GM23248 (cell line): ENCODE measurements around the gene LRP5. TPM values are rescaled to one million over a fixed set of nuclear protein-coding genes. Genes with fewer than 3 reads are reported as not detected.

Experiments used
- DNase-seq: peaks from one replicate; pipeline ENCODE4 v3.0.0-alpha.2; 2015
- H2AFZ ChIP-seq: fragments of 200-600 bp; sonication (generic); 2 replicates; pipeline ENCODE4 v1.6.1; 2016; ENCODE audit warnings: antibody characterized with exemption
- H3F3A ChIP-seq: fragments of 200-600 bp; sonication (generic); 2 replicates; pipeline ENCODE4 v1.6.1; 2016; ENCODE audit warnings: mild to moderate bottlenecking, antibody characterized with exemption, mixed run types; ENCODE audit not compliant: insufficient read depth
- H3K27ac ChIP-seq: fragments of 200-600 bp; sonication (generic); 2 replicates; pipeline ENCODE4 v1.5.1; 2016; ENCODE audit warnings: mild to moderate bottlenecking
- H3K27me3 ChIP-seq: fragments of 200-600 bp; sonication (generic); replicated peaks from 2 replicates; pipeline ENCODE4 v1.6.1; 2016; ENCODE audit warnings: mild to moderate bottlenecking; ENCODE audit not compliant: insufficient read depth
- H3K36me3 ChIP-seq: fragments of 200-600 bp; sonication (generic); 2 replicates; pipeline ENCODE4 v1.6.1; 2016; ENCODE audit warnings: low read depth, mild to moderate bottlenecking
- H3K4me1 ChIP-seq: fragments of 200-600 bp; sonication (generic); 2 replicates; pipeline ENCODE4 v1.6.1; 2016; ENCODE audit warnings: mild to moderate bottlenecking; ENCODE audit not compliant: insufficient read depth
- H3K4me2 ChIP-seq: fragments of 200-600 bp; sonication (generic); one replicate; pipeline ENCODE4 v1.6.1; 2016; ENCODE audit warnings: mild to moderate bottlenecking; ENCODE audit not compliant: unreplicated experiment
- H3K4me3 ChIP-seq: fragments of 200-600 bp; sonication (generic); 2 replicates; pipeline ENCODE4 v1.5.1; 2016; ENCODE audit warnings: mild to moderate bottlenecking
- H3K79me2 ChIP-seq: fragments of 200-600 bp; sonication (generic); 2 replicates; pipeline ENCODE4 v1.6.1; 2016; ENCODE audit warnings: mild to moderate bottlenecking; ENCODE audit not compliant: insufficient read depth
- H3K9ac ChIP-seq: fragments of 200-600 bp; sonication (generic); 2 replicates; pipeline ENCODE4 v1.6.1; 2016; ENCODE audit warnings: mild to moderate bottlenecking
- H3K9me2 ChIP-seq: fragments of 200-600 bp; sonication (generic); 2 replicates; pipeline ENCODE4 v1.6.1; 2016; ENCODE audit warnings: mixed run types, mild to moderate bottlenecking, moderate library complexity; ENCODE audit not compliant: insufficient read depth
- H3K9me3 ChIP-seq: fragments of 200-600 bp; sonication (generic); one replicate; pipeline ENCODE4 v1.6.1; 2017; ENCODE audit warnings: low read depth
- H4K20me1 ChIP-seq: fragments of 200-600 bp; sonication (generic); 2 replicates; pipeline ENCODE4 v1.6.0; 2016; ENCODE audit not compliant: insufficient read depth
- EZH2 ChIP-seq: fragments of 200-600 bp; sonication (generic); IDR thresholded peaks from 2 replicates; pipeline ENCODE4 v1.6.1; 2018; ENCODE audit warnings: antibody characterized with exemption, mild to moderate bottlenecking; ENCODE audit not compliant: insufficient read depth, poor library complexity, severe bottlenecking
- EZH2phosphoT487 ChIP-seq: fragments of 200-600 bp; sonication (generic); IDR thresholded peaks from 2 replicates; pipeline ENCODE4 v1.6.1; 2018; ENCODE audit warnings: antibody characterized with exemption, moderate library complexity, mild to moderate bottlenecking, low read depth; ENCODE audit not compliant: insufficient read depth
- WGBS, 2 experiments: methylation state at CpG; one replicate each; pipeline ENCODE4 v1.1.6; 2015 to 2017; ENCODE audit warnings: low lambda C conversion rate in 2 of 2, low coverage in 1 of 2; ENCODE audit errors: missing lambda C conversion rate in 2 of 2; 5-methylcytosine and 5-hydroxymethylcytosine counted together
- in situ Hi-C: fragments of 300-500 bp; cut with MboI; formaldehyde crosslinking; loops from 2 replicates; pipeline ENCODE4 v1.15.0; 2020
- polyA plus RNA-seq: library from polyadenylated mRNA; unstranded; fragments of >200 nt; fragmentation: Nextera tagmentation; extraction: Ambion mirVana; gene quantifications from 2 replicates; pipeline ENCODE4 v1.2.1, GENCODE V29; 2016
- total RNA-seq: library from RNA; depleted of rRNA; stranded (reverse); fragments of >200 nt; shearing (Covaris generic); gene quantifications from 2 replicates; pipeline ENCODE4 v1.2.3, GENCODE V29; 2014

LRP5 gene
- total and polyA plus RNA-seq, 2 experiments from 2014 or later = 3.0 TPM

DNA sequence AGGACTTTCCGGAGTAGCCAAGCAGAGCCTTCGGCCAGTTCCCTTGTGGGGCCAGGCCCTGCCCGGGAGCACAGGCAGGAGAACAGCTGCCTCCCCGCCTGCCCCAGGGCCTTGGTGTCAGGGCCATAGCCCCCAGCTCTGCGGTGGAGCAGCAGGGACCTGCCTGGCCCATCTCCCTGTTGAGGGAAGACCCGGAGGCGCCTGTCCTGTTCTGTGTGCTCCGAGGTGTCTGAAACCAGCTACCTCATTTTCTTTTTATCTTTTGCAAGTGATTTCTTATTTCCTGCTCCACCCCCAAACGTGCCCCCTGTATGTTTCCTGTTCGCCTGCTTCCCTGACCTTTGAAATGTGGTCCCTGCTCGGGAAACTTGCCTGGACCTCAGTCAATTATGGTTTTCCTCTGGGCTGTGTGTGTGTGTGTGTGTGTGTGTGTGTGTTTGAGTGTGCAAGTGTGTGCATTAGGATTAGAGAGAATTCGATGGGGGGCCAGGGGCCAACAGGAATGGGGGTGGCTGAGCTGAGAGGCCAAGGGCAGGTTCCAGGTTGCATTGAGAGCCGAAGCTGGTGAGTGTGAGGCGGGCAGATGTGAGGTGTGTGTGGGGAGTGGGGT, 19.1 kb downstream of the LRP5 start:
- no peak for DNase-seq
- Histone ChIP-seq H2AFZ (no peak overlapping the region), H3K27me3 (no peaks in the 10 kb centered on the region; the same call in 1 of the 2 replicates), H3K4me2 (no peak overlapping the region), H4K20me1 (no peaks in the 10 kb centered on the region), H3F3A (no peaks in the 10 kb centered on the region), H3K9ac (no peak overlapping the region), H3K9me3 (no peaks in the 10 kb centered on the region), H3K9me2 (no peaks in the 10 kb centered on the region), H3K4me1 (no peaks in the 10 kb centered on the region), H3K4me3 (no peak overlapping the region), H3K79me2 (no peaks in the 10 kb centered on the region), H3K27ac (no peak overlapping the region), H3K36me3 (no peaks in the 10 kb centered on the region)
- in situ Hi-C loops = no loop called here
- 83 to 85% methylated on average over 14 of the region's 14 CpGs for WGBS, 2 experiments
- no peak for TF ChIP-seq EZH2phosphoT487
- TF ChIP-seq EZH2 = no peak

DNA sequence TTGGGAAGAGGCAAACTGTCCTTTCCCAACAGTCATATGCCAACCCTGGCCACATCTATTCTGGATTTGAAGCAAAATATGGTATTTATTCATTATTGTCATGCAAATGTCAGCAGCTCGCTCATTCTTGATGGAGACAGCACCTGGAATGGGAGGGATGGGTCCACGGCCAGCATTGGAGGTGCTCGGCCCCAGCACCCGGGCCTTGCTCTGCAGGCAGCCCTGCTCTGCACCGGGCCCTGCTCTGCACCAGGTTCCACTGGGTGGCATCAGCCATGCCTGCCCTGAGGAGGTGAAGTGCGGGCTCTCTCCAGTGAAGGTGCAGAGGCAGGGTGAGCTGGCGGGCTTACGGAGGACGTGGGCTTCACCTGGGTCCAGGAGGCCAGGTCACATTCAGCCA, 19.8 kb downstream of the LRP5 start:
- no peaks in the 10 kb centered on the region for H3F3A ChIP-seq
- no peaks in the 10 kb centered on the region for H3K9me3 ChIP-seq
- no peaks in the 10 kb centered on the region for H3K4me1 ChIP-seq
- H3K9me2 ChIP-seq = no peaks in the 10 kb centered on the region
- H2AFZ ChIP-seq = no peak overlapping the region
- 66 to 79% methylated on average over 9 of the region's 9 CpGs for WGBS, 2 experiments
- in situ Hi-C loops = no loop called here
- no peak overlapping the region for H3K9ac ChIP-seq
- no peaks in the 10 kb centered on the region for H3K79me2 ChIP-seq
- no peaks in the 10 kb centered on the region for H3K36me3 ChIP-seq
- no peak overlapping the region for H3K27ac ChIP-seq
- H3K4me3 ChIP-seq = no peak overlapping the region
- DNase-seq = no peak
- no peaks in the 10 kb centered on the region for H4K20me1 ChIP-seq
- no peaks in the 10 kb centered on the region; the same call in 1 of the 2 replicates for H3K27me3 ChIP-seq
- no peak for TF ChIP-seq EZH2
- no peak for TF ChIP-seq EZH2phosphoT487
- H3K4me2 ChIP-seq = no peak overlapping the region

DNA sequence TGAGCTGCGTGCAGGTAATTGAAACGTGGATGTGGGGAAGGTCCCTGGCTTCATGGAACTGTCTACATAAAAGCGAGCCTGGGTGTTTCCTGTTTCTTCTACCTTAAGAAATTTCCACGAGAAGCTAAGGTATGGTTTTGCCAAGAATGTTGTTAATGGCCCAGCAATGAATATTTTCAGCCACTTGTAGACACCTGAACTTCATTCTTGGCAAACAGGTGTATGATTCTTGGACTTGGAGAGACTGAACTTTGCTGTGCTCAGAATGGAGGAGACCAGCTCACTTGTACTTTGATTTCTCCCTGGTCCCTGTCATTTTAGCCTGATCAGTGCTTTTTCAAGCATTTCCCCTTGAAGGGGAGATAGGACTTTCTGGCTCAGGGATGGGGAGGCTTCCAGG, 20.8 kb downstream of the LRP5 start:
- H3K27ac ChIP-seq = no peak overlapping the region
- H3K27me3 ChIP-seq = no peaks in the 10 kb centered on the region; the same call in 1 of the 2 replicates
- H3F3A ChIP-seq = peaks cover 6% of the 10 kb centered on the region
- H3K9me2 ChIP-seq = no peaks in the 10 kb centered on the region
- in situ Hi-C loops = no loop called here
- no peaks in the 10 kb centered on the region for H3K36me3 ChIP-seq
- H4K20me1 ChIP-seq = no peaks in the 10 kb centered on the region
- H3K4me1 ChIP-seq = peaks cover 6% of the 10 kb centered on the region
- DNase-seq = no peak
- H3K4me2 ChIP-seq = no peak overlapping the region
- H3K79me2 ChIP-seq = no peaks in the 10 kb centered on the region
- H2AFZ ChIP-seq = no peak overlapping the region
- WGBS, 2 experiments = 69 to 84% methylated on average over 4 of the region's 4 CpGs
- H3K9ac ChIP-seq = no peak overlapping the region
- TF ChIP-seq EZH2phosphoT487 = no peak
- TF ChIP-seq EZH2 = no peak
- H3K9me3 ChIP-seq = no peaks in the 10 kb centered on the region
- H3K4me3 ChIP-seq = no peak overlapping the region

DNA sequence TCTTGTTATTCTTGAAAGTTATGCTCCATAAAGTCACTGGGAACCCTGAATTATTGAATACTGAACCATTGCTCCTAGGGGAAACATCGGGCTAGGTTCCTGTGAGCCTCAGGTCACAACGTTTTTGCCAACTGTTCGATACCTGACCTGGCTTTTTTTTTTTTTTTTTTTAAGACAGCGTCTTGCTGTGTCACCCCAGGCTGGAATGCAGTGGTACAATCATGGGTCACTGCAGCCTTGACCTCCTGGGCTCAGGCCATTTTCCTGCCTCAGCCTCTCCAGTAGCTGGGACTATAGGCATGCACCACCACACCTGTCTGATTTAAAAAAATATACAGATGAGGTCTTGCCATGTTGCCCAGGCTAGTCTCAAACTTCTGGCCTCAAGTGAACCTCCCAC, 22.5 kb downstream of the LRP5 start:
- Histone ChIP-seq H3F3A (peaks cover 24% of the 10 kb centered on the region), H3K4me1 (peaks cover 17% of the 10 kb centered on the region), H3K4me2 (no peak overlapping the region), H3K79me2 (no peaks in the 10 kb centered on the region), H3K9ac (no peak overlapping the region), H3K4me3 (no peak overlapping the region), H3K9me3 (no peaks in the 10 kb centered on the region), H3K27me3 (no peaks in the 10 kb centered on the region), H4K20me1 (no peaks in the 10 kb centered on the region), H3K9me2 (no peaks in the 10 kb centered on the region), H2AFZ (no peak overlapping the region), H3K27ac (no peak overlapping the region), H3K36me3 (no peaks in the 10 kb centered on the region)
- no peak for DNase-seq
- 73 to 74% methylated on average over 4 of the region's 4 CpGs for WGBS, 2 experiments
- in situ Hi-C loops = no loop called here
- TF ChIP-seq EZH2phosphoT487 (no peak), EZH2 (no peak)

DNA sequence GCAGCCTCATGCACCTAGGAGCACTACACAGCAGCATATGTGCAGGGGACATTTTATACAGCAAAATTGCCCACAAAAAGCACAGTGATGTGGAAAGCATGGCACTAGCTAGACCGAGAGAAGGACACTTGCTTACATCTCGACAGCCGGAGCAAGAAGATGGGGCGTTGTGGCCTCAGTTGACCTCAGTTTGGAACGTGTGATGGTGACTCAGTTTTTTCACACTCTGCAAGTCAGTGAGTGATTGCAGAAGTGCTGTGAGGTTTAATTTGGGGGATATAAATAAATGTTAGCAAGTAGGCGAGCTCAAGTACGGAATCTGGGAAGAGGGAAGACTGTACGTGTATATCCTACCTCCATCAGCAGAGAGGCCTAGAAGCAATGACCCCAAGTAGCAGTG, 23.3 kb downstream of the LRP5 start:
- no peaks in the 10 kb centered on the region for H3K79me2 ChIP-seq
- H3K9me3 ChIP-seq = no peaks in the 10 kb centered on the region
- H2AFZ ChIP-seq = no peak overlapping the region
- H3K9me2 ChIP-seq = no peaks in the 10 kb centered on the region
- no peak overlapping the region for H3K4me2 ChIP-seq
- H3K9ac ChIP-seq = no peak overlapping the region
- H4K20me1 ChIP-seq = no peaks in the 10 kb centered on the region
- no peak overlapping the region for H3K27ac ChIP-seq
- H3K4me3 ChIP-seq = no peak overlapping the region
- no peak for DNase-seq
- TF ChIP-seq EZH2phosphoT487 = no peak
- TF ChIP-seq EZH2 = no peak
- peaks cover 17% of the 10 kb centered on the region for H3K4me1 ChIP-seq
- 46 to 49% methylated on average over 8 of the region's 8 CpGs for WGBS, 2 experiments
- no peaks in the 10 kb centered on the region for H3K27me3 ChIP-seq
- H3F3A ChIP-seq = peaks cover 25% of the 10 kb centered on the region
- in situ Hi-C loops = no loop called here
- H3K36me3 ChIP-seq = no peaks in the 10 kb centered on the region
